Measurements from ENCODE around the gene SPEN.

Gene SPEN

GRCh38 chr1:15938628-15939161 is 91.2 kb downstream of the SPEN start:
- no peak for DNase-seq

GRCh38 chr1:15939181-15940109 is 91.9 kb downstream of the SPEN start:
- DNase-seq = peak; percentile 12

GRCh38 chr1:15940110-15941043 is 92.9 kb downstream of the SPEN start:
- no peak for DNase-seq

- no peak for DNase-seq
Observed at GRCh38 chr1:15941044-15941840, 93.7 kb downstream of the SPEN start.

- DNase-seq = no peak
Observed at GRCh38 chr1:15941899-15942660, 94.6 kb downstream of the SPEN start.

GRCh38 chr1:15942661-15943327 is 95.3 kb downstream of the SPEN start:
- DNase-seq = no peak

- no peak for DNase-seq
Observed at GRCh38 chr1:15943328-15943991, 96.0 kb downstream of the SPEN start.

GRCh38 chr1:15943992-15944307 is 96.4 kb downstream of the SPEN start:
- no peak for DNase-seq

- no peak for DNase-seq
Observed at GRCh38 chr1:15944308-15945010, 97.0 kb downstream of the SPEN start.

GRCh38 chr1:15945011-15945831 is 97.7 kb downstream of the SPEN start:
- DNase-seq = no peak

- DNase-seq = no peak
Observed at GRCh38 chr1:15945832-15946448, 98.4 kb downstream of the SPEN start.

GRCh38 chr1:15946571-15947381 is 99.3 kb downstream of the SPEN start:
- no peak for DNase-seq

GRCh38 chr1:15947382-15948090 is 100.0 kb downstream of the SPEN start:
- DNase-seq = no peak

- no peak for DNase-seq
Observed at GRCh38 chr1:15948091-15948591, 100.6 kb downstream of the SPEN start.

- DNase-seq = peak; percentile 83
Observed at GRCh38 chr1:15948595-15949452, 101.3 kb downstream of the SPEN start.
